Body of pancreas (tissue), 4 donors: ENCODE results near the gene WASHC2A.
"Not testable (repeated sequence)": the region's sequence is repeated elsewhere in the genome, so short reads cannot be mapped to it uniquely, and the experiment has no call there.

ENCODE experiments used
- POLR2A ChIP-seq, 3 donors: fragments of 450-650 bp; IDR thresholded peaks; one replicate each; pipeline ENCODE4 v1.6.1; 2016; ENCODE audit warnings: antibody characterized with exemption in 3 of 3, mild to moderate bottlenecking in 2 of 3
- TF ChIP-seq, protein P1 (sequence below), 7 experiments: fragments of 450-650 bp in 4 of 7; fragments of 200-600 bp in 3 of 7; sonication (generic) in 3 of 7; IDR thresholded peaks; one replicate each; pipeline ENCODE4 v1.5.1; 2016 to 2019; ENCODE audit warnings: antibody characterized with exemption in 7 of 7

DNA sequence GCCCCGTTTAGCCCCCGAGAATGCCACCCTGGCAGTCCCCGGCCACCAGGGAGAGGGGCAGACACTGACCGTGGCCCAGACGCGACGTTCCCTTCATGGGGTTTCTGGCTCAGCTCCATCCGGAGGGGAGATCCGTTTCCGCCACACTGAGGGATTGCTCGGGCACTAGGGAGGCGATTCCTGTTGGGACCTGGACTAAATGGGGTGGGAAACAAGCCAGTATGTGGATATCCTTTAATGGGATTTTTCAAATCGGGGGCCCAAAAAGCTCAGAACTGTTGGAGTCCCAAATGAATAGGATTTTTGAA is 552 bp downstream of the WASHC2A start:
- TF ChIP-seq POLR2A (IDR thresholded peaks at IDR 0.05), result not testable (repeated sequence)
- TF ChIP-seq, protein P1, sequence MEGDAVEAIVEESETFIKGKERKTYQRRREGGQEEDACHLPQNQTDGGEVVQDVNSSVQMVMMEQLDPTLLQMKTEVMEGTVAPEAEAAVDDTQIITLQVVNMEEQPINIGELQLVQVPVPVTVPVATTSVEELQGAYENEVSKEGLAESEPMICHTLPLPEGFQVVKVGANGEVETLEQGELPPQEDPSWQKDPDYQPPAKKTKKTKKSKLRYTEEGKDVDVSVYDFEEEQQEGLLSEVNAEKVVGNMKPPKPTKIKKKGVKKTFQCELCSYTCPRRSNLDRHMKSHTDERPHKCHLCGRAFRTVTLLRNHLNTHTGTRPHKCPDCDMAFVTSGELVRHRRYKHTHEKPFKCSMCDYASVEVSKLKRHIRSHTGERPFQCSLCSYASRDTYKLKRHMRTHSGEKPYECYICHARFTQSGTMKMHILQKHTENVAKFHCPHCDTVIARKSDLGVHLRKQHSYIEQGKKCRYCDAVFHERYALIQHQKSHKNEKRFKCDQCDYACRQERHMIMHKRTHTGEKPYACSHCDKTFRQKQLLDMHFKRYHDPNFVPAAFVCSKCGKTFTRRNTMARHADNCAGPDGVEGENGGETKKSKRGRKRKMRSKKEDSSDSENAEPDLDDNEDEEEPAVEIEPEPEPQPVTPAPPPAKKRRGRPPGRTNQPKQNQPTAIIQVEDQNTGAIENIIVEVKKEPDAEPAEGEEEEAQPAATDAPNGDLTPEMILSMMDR (IDR thresholded peaks at IDR 0.05), result not testable (repeated sequence)
